GM19324 (cell line): ENCODE measurements around the gene STN1.
"Not testable (repeated sequence)": the region's sequence is repeated elsewhere in the genome, so short reads cannot be mapped to it uniquely, and the experiment has no call there.

ENCODE experiments used
- ATAC-seq: cut with Tn5 transposase; IDR thresholded peaks from one replicate; pipeline ENCODE4 v1.9.1; 2021; ENCODE audit warnings: mild to moderate bottlenecking, moderate library complexity; ENCODE audit not compliant: unreplicated experiment, low FRiP score

STN1 gene

DNA sequence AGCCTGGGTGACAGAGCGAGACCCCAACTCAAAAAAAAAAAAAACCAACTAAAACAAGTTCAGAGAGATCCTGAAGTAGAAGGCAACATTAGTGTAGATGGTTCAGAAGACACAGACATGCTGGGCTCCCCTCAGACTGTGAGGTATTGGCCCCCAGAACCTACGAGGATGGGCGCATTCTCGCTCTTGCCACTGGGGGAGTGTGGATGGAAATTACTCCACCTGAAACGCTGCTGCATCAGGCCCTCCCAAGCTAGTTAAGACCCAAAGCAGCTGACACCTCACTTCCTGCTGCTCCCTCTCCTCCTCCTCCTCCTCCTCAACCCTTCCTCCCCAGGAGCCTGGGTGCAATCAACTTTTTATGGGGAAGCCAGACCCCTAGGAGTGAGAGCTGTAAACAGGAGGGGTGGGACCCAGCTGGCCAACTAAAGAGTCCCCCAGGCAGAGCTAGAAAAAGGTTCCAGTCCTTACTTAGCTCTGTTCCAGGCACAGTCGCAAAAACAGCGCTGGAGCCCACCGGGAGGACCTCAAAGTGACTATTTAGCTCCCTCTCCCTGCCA is 70.0 kb downstream of the STN1 start:
- ATAC-seq, result no peak

DNA sequence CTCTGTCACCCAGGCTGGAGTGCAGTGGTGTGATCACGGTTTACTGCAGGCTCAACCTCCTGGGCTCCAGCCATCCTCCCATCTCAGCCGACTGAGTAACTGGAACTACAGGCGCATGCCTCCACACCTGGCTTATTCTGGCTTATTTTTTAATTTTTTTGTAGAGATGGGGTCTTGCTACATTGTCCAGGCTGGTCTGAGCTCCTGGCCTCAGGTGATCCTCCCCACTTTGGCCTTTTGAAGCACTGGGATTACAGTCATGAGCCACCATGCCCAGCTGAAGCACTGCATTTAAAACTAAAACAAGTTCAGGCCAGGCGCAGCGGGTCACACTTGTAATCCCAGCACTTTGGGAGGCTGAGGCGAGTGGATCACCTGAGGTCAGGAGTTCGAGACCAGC is 70.6 kb downstream of the STN1 start:
- no peak for ATAC-seq

DNA sequence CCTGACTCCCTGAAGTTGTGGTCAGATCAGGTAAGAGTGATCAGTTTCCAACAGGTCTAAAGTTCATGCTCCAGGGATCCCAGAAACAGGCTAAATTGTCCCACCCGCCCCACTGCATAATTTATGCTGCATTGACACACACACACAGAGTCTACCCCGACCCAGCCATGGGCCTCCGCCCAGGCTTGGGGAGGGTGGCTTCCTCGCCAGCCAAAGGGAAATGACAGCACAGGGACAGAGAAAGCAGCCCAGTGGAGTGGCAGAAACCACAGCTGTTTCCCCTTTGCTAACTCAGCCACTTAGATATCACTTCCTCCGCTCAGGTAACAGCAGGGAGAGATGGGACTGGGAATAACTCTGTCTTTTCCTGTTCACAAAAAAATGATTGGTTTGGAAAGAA is 72.0 kb downstream of the STN1 start:
- no peak for ATAC-seq

DNA sequence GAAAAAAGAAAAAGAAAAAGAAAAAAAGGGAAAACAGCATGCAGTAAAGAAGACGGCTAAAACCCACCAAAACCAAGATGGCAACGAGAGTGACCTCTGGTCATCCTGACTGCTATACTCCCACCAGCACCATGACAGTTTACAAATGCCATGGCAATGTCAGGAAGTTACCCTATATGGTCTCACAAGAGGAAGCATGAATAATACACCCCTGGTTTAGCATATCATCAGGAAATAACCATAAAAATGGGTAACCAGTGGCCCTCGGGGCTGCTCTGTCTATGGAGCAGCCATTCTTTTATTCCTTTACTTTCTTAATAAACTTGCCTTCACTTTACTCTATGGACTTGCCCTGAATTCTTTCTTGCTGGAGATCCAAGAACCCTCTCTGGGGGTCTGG is 72.6 kb downstream of the STN1 start:
- ATAC-seq, result not testable (repeated sequence)

DNA sequence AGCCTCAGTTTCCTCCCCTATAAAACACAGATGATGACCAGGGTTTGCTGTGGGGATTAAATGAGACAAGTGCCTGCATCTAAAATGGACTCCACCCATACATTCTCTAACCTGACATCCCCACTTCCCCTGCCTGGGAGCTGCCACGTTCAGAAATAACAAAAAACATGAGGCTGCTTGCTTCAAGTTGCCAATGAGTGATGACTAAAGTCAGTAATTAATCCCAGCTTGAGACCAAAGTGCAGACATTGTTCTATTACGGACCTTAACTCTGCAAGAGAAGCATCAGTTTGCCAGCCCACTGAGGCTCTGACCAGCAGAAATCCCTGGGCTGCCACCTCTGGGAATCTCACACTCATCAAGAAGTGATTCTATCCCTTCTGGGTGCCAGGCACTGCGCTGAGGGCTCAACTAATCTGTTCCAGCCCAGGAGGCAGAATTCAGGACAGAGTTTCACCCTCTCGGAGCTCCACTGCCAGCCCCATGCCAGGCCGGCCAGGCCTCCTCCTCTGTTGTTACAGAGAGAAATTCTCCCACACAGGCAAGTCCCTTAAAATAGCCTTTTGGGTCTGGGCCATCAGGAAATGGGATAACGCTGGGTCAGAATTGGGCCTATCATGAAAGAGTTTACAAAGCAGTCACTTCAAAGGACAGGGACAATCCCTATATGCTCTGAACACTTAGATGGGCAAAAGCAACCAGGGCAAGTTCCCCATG is 74.0 kb downstream of the STN1 start:
- ATAC-seq, result no peak

DNA sequence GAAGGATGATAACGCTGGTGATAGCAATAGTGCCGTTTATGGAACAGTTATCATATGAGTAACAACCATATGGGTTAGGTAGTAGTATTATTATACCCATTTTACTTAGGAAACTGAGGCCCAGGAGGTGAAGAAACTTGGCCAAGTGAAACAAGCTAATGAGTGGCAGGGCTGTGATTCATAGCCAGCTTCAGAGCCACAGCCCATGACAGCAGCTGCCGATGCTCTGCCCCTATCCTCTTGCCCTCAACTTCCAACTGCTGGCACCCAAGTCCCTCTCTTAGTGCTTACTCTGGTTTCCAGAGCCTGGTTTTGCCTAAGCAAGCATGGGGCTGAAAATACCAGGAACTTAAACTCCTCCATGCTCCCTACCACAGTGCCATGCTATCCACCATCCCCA is 74.9 kb downstream of the STN1 start:
- ATAC-seq, result no peak

DNA sequence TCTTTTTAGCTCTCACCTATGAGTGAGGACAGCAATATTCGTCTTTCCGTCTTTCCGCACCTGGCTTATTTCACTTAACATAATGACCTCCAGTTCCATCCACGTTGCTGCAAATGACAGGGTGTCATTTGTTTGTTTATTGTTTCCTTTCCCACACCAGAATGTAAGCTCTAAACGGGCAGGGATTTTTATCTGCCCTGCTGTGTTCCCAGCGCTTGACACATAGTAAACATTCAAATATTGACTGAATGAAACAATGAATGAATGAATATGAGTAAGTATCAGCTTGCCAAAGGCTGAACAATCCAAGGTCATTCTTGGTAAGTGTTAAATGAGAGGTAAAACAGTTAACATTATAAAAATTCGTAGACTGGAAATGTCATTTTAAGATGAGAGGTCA is 75.4 kb downstream of the STN1 start:
- no peak for ATAC-seq

DNA sequence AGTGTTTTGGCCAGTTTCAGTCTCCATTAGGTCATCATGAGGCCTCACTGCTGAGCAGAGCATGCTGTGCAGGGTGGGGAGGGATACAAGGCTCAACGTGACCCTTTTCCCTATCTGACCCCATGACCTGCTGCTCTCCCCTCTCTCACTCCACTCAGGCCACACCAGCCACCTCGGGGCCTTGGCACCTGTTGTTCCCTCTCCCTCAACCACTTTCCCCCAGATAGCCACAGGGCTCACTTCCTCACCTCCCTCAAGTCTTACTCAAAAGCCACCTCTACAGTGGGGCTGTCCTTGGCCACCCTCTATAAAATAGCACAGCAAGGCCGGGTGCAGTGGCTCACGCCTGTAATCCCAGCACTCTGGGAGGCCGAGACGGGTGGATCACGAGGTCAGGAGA is 76.5 kb downstream of the STN1 start:
- no peak for ATAC-seq

DNA sequence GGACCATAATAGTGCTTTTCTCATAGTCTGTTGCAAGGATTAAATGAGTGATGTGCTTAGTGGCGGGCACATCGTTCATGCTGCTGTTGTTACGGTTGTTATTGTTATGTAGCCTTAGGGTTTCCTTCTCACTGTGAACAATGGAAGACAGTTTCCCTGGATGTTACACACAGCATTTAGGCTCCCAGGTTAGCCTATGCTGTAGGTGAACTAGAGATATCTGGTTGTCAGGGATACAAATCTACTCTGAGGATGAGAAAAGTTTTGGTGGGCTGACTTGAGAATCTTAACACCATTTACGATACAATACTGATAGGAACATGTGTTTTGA is 77.3 kb downstream of the STN1 start:
- ATAC-seq, result no peak

DNA sequence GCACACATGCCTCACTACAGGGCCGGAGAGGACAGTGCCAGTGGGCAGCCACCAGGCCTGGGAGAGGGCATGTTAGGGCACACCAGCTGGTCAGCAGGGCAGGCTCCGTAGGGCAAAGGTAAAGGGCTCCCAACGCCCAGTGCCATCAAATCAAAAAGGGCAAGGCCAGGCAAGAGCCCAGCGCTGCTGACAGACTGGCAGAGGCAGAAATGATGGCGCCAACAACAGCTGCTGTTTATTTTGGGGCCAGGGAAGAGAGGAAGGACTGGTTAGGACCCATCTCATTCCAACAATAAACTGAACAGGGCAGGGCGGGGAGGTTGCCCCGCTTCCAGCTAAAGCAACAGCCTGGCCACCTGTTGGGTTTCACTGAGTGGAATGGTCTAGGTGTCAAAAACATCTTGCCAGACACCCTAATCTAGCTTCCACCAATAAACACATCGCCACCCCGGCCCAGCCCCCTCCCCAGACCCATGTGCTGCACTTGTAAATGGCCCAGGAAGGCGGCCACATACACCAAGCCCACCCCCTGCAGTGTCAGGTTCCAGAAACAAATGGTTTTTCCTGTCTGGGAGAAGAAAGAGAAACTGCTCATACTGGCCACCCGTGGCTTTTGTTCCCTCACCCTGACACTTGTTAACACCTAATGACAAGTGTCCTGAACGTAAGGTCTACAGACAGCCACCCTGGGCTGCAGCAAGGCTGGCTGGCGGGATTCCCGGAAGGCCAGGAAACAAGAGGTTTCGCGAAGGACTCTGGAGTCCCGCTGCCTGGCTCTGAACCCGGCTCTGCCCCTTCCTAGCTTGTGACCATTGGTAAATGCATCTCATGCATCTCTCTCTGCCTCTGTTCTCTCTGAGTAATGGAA is 77.9 kb downstream of the STN1 start:
- no peak for ATAC-seq

DNA sequence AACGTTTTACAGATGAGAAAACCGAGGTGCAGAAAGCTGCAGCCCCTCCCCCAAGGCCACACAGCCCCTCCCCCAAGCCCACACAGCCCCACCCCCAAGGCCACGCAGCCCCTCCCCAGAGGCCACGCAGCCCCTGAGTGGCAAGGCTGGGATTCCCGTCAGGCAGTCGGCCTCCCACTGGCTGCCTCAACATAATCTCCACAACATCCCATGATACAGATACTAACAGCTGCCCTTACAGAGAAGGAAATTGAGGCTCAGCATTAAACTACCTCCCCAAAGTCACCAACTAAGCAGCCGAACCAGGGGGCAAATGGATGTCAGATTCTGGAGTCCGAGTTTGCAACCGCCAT is 78.5 kb downstream of the STN1 start:
- ATAC-seq, result no peak

DNA sequence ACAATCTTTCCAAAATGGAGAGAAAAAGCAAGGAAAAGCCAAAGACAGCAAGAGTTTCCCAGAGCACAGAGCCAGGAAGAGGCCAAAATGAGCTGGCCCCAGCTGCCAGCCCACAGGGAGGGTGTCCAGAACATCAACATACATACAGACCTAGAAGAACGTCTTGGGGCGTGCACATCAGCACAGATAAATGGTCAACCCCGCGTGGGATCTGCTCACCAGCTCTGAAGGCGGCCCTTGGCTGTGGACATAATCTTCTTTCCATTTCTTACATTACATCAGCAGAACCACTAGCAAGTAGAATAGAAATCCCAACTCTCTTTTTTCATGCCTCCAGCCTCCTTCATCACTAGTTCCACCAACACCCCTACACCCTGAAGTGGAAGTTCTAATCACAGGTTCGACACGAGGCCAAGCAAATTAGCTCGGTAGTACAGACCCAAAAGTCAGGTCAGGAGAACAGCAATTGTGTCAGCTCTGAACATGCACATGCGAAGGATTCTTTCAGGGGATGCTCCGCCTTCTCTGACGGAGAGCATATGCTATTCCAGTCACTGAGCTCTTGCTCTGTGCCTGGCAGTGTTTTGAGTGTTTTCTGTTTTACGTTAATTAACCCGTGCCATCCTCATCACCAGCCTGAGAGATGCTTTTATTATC is 79.0 kb downstream of the STN1 start:
- ATAC-seq, result no peak

DNA sequence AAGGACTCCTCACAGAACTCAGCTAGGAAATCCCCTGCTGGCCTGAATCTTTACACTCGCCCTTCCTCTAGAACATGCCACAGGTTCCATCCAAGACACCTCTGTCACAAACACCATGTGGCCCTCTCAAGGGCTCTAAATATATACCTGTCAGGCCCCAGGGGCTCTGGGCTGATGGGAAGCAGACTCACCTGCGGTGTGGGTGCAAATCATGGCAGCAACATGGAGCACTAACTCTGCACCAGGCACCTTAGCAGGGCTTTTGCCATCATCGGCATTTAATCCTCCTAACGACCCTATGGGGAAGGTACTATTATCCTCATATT is 80.0 kb downstream of the STN1 start:
- ATAC-seq, result no peak

DNA sequence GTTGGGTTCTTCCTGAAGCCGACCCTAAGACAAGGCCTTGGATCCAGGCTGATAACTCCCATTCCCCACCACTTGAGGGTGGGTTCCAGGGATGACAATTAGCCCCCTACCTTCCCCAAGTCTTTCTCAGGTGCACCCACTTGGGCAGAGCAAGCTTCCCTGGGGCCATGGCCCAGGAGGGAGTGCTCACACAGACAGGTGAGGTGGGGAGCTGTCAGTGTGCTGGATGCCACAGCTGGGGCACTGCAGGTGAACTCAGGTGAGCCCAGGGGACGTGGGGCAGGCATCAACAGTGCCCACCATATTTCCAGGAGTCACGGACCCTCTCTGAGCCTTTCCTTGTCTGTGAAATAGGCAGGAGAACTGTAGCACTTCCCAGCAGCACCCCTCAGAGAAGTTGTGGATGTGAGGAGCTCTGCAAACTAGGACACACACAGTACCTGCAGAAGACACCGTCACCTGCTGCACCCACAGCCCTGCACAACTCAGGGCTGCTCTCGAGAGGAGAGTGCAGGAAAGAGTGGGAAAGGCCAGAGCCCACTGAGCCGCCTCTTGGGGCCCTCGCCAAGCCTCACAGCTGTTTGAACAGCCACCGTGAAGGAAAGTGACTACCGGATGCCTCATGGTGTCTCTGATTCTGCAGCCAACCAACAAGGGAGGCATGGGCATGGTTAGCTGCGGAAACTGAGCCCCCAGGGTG is 80.5 kb downstream of the STN1 start:
- no peak for ATAC-seq

DNA sequence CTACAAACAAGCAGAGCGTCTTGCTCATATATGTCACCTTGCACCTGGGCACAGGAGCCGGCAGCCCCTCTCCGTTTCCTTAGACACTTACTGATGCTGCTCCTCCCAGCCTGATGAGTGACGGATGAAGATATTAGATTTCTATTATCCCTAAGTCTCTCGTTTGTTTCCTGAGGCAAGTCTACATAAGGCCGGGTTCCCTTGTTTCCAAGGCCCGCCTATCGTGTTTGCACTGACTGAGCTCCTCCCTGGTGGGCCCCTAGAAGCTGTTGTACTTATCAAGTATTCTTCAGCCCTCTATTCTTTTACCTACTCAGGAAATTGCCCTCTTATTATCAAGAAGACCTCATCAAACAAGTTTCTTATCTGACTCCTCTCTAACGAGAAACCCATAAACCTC is 81.1 kb downstream of the STN1 start:
- ATAC-seq, result no peak

DNA sequence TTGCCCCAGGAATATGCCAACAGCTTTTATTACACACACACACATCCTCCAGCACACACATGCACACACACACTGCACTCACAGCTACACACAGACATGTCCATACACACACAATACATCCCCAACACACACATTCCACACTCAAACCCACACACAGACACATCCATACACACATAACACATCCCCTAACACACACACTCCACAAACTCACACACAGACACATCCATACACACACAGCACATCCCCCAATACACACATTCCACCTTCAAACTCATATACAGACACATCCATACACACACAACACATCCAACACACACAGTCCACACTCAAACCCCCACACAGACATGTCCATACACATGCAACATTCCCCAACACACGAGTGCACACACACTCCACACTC is 81.7 kb downstream of the STN1 start:
- no peak for ATAC-seq

DNA sequence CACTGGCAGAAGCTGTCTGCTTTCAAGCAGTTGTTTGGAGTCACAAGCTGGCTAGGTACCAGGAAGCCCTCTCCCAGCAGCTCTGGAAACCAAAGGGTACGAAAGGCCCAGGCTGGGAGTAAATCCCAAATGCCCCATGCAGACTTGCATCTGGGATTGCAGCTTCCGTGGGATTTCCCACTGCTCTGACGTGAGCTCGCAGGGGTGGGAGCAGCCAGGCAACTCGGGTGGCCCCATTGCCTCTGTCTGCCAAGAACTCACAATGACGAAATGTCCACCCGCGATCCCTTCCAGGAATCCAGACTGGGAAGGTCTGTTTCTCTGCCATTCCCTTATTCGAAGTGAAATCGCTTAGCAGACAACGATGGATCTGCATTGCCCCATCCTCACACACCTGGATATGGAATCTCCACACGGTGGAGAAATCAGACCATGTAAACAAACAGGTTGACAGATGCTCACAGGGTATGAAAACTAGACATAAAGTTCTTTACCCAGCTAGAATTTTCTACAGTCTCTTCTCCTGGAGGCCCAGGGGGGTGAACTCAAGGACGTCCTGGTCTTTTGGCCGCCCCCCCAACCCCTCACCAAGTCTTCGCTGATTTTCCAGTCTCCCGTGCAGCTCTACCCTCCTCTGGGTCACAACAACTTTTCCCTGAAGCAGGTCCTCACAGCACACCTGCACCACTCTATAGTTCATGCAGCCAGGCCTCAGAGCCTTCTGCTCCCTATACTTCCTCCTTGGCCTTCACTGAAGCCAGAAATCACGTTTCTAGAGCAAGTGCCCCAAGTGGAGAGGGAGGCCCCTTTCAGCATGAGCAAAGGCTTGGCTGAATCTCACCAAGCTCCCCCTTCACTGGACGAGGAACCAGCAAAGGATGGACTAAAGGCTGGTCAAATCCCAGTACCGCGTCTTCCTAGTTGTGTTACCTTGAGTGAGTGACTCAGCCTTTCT is 82.6 kb downstream of the STN1 start:
- ATAC-seq, result no peak

DNA sequence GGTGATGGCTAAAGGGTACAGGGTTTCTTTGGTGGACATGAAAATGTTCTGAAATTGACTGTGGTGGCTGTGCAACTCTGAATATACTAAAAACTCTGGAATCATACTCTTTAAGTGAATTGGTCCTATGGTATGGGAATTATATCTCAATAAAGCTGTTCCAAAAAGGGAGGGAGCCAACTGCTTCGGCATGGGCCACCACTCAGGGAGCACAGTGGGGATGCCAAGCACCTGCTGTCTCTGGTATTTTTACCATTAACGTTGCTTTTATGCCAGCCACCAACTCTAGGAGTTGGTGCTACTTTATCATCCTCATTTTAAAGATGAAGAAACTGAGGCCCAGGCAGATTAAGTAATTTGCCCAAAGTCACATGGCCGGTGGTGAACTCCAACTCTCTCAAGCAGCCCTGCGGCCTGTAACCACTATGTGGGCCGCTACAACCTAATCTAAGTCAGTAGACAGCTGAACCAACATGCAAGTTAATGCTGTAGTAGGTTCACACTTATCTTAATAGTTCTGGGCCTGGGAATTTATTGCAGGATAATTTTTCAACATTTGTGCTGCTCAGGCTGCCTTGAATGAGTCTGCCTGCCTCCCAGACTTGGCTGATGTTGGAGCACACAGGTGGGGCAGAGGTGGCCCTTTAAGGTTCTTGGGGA is 83.4 kb downstream of the STN1 start:
- no peak for ATAC-seq

DNA sequence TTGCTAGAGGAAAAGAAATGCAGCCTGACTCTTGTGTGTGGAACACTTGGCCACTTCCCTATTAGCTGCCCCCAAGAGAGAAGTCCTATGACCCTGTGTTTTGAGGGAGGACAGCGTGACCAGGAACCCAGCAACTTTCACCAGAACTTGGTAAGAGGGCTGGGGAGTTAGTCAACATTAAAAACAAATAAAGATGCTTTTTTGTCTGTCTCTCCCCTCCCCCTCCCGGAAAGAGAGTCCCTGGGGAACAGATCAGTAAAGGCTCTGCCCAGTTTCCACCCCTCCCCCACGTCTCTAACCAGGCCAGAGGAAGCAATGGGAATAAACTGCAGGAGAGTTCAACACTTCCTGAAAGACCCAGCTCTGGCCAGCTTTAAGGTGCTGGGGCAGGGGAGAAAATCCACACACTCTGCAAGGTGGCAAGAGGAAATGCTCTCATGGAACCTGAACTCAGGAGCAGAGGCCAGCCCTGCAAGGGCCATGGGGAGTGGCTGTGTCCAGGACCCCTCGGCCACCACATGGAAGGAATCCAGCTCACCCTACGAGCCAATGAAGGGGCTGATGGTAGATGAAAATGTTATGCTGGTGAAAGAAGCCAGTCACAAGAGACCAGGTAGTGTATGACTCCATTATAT is 84.1 kb downstream of the STN1 start:
- ATAC-seq, result no peak
